OCI-LY3 (cell line): ENCODE results near the gene PYGM.

ENCODE experiments used
- H2AFZ ChIP-seq: fragments of 200-600, 300-600 bp; shearing (Covaris generic); 2 replicates; pipeline ENCODE4 v1.6.0; 2014; ENCODE audit warnings: antibody characterized with exemption, low read depth, low read length
- H3K27ac ChIP-seq: fragments of 200-600, 300-600 bp; sonication (generic); 2 replicates; pipeline ENCODE4 v1.5.1; 2014; ENCODE audit warnings: mild to moderate bottlenecking, low read length, moderate library complexity, mixed read lengths
- H3K27me3 ChIP-seq: fragments of 200-600, 300-600 bp; sonication (generic); 2 replicates; pipeline ENCODE4 v1.6.1; 2014; ENCODE audit warnings: low read depth, low read length, mixed read lengths
- H3K36me3 ChIP-seq: fragments of 200-600, 300-600 bp; sonication (generic); replicated peaks from 2 replicates; pipeline ENCODE3; 2014; ENCODE audit warnings: low read depth, low read length, mixed read lengths
- H3K4me1 ChIP-seq: fragments of 300-600, 200-600 bp; sonication (generic); 2 replicates; pipeline ENCODE4 v1.6.1; 2014; ENCODE audit warnings: low read length, mixed read lengths
- H3K4me2 ChIP-seq: fragments of 200-600, 300-600 bp; sonication (generic); 2 replicates; pipeline ENCODE4 v1.6.1; 2014; ENCODE audit warnings: low read length, mixed read lengths
- H3K4me3 ChIP-seq: fragments of 300-600, 200-600 bp; sonication (generic); 2 replicates; pipeline ENCODE4 v1.5.1; 2014; ENCODE audit warnings: antibody characterized with exemption, mild to moderate bottlenecking, low read length, moderate library complexity
- H3K79me2 ChIP-seq: fragments of 300-600, 200-600 bp; shearing (Covaris generic); 2 replicates; pipeline ENCODE4 v1.6.1; 2014; ENCODE audit warnings: mild to moderate bottlenecking, low read length, mixed read lengths
- H3K9ac ChIP-seq: fragments of 300-600, 200-600 bp; shearing (Covaris generic); 2 replicates; pipeline ENCODE4 v1.6.0; 2014; ENCODE audit warnings: mild to moderate bottlenecking, low read length, moderate library complexity
- H3K9me3 ChIP-seq: fragments of 200-600, 300-600 bp; shearing (Covaris generic); 2 replicates; pipeline ENCODE4 v1.6.1; 2014; ENCODE audit warnings: low read length, mixed read lengths; ENCODE audit not compliant: insufficient read depth
- H4K20me1 ChIP-seq: fragments of 200-600, 300-600 bp; sonication (generic); 2 replicates; pipeline ENCODE4 v1.6.1; 2016; ENCODE audit warnings: low read length, mixed read lengths; ENCODE audit not compliant: insufficient read depth
- CTCF ChIP-seq: fragments of 200-600, 300-600 bp; sonication (generic); IDR thresholded peaks from 2 replicates; pipeline ENCODE4 v1.5.1; 2014; ENCODE audit warnings: antibody characterized with exemption, low read length, low read depth
- EZH2phosphoT487 ChIP-seq: fragments of 200-600 bp; shearing (Covaris generic); IDR thresholded peaks from 2 replicates; pipeline ENCODE4 v1.6.1; 2018; ENCODE audit warnings: antibody characterized with exemption, mixed run types, low read depth

The PYGM gene

GRCh38 chr11:64772303-64773018 lies 12.7 kb upstream of the PYGM start:
- peaks cover 98% of the 10 kb centered on the region for H3K79me2 ChIP-seq
- no peaks in the 10 kb centered on the region for H3K9me3 ChIP-seq
- peak overlapping the region; percentile 60 for H3K4me3 ChIP-seq
- H3K27me3 ChIP-seq: no peaks in the 10 kb centered on the region
- H3K4me2 ChIP-seq: peak overlapping the region; percentile 74
- peak overlapping the region; percentile 90 for H3K27ac ChIP-seq
- TF ChIP-seq EZH2phosphoT487: no peak
- no peak for TF ChIP-seq CTCF
- H3K36me3 ChIP-seq: peaks cover 95% of the 10 kb centered on the region
- H3K4me1 ChIP-seq: peaks cover 61% of the 10 kb centered on the region
- peak overlapping the region; percentile 61 for H3K9ac ChIP-seq
- H2AFZ ChIP-seq: no peak overlapping the region
- H4K20me1 ChIP-seq: peaks cover 96% of the 10 kb centered on the region

GRCh38 chr11:64771861-64772260 lies 12.1 kb upstream of the PYGM start:
- Histone ChIP-seq H3K9ac (peak overlapping the region; percentile 61), H4K20me1 (peaks cover 96% of the 10 kb centered on the region), H3K9me3 (no peaks in the 10 kb centered on the region), H3K27me3 (no peaks in the 10 kb centered on the region), H3K4me2 (peak overlapping the region; percentile 74), H3K79me2 (peaks cover 98% of the 10 kb centered on the region), H2AFZ (no peak overlapping the region), H3K4me3 (peak overlapping the region; percentile 60), H3K27ac (peak overlapping the region; percentile 90), H3K36me3 (peaks cover 95% of the 10 kb centered on the region), H3K4me1 (peaks cover 58% of the 10 kb centered on the region)
- TF ChIP-seq CTCF (no peak), EZH2phosphoT487 (no peak)

GRCh38 chr11:64770120-64770519 lies 10.3 kb upstream of the PYGM start:
- no peak overlapping the region for H3K4me2 ChIP-seq
- H3K9ac ChIP-seq: no peak overlapping the region
- H3K4me1 ChIP-seq: peaks cover 40% of the 10 kb centered on the region

More at GRCh38 chr11:64770120-64770519, 10.3 kb upstream of the PYGM start:
- no peak overlapping the region for H2AFZ ChIP-seq
- peaks cover 85% of the 10 kb centered on the region for H3K79me2 ChIP-seq
- TF ChIP-seq CTCF (no peak), EZH2phosphoT487 (no peak)
- H3K9me3 ChIP-seq: no peaks in the 10 kb centered on the region
- H3K4me3 ChIP-seq: no peak overlapping the region
- H3K27me3 ChIP-seq: no peaks in the 10 kb centered on the region
- peaks cover 88% of the 10 kb centered on the region for H4K20me1 ChIP-seq
- H3K27ac ChIP-seq: no peak overlapping the region; the same call in 1 of the 2 replicates
- peaks cover 85% of the 10 kb centered on the region for H3K36me3 ChIP-seq
